ENCODE data around the gene NKX6-2. TPM values are rescaled to one million over a fixed set of nuclear protein-coding genes. Genes with fewer than 3 reads are reported as not detected.

NKX6-2 gene
- total and polyA plus RNA-seq, 5 donors from 2014 or later, result 0.82 TPM; not detected in 4

- no peaks in the 10 kb centered on the region for H3K36me3 ChIP-seq (ENCODE audit: control insufficient read depth, insufficient read depth, low read length)
- H3K27ac ChIP-seq (ENCODE audit: insufficient read depth, low read length, poor library complexity, severe bottlenecking), result no peak overlapping the region
- no peaks in the 10 kb centered on the region for H3K4me1 ChIP-seq (ENCODE audit: control insufficient read depth, insufficient read depth, low read length, poor library complexity, severe bottlenecking)
- peaks cover 0 to 2% (median 0%) of the 10 kb centered on the region in 4 donors for H3K4me1 Mint-ChIP-seq
- ATAC-seq (ENCODE audit: low read depth in 2 of 2) (no peak), DNase-seq (no peak)
- no peaks in the 10 kb centered on the region for H3K9me3 ChIP-seq (ENCODE audit: control insufficient read depth in 2 of 2, low read length in 2 of 2)
- H3K36me3 Mint-ChIP-seq, result peaks cover 2% of the 10 kb centered on the region
- no peaks in the 10 kb centered on the region for H3K27me3 Mint-ChIP-seq
- no peak overlapping the region for H3K4me3 Mint-ChIP-seq
- no peak overlapping the region for H3K27ac Mint-ChIP-seq
- H3K27me3 ChIP-seq (ENCODE audit: control insufficient read depth, insufficient read depth, low read length), result no peaks in the 10 kb centered on the region
- no peak overlapping the region for H3K4me3 ChIP-seq (ENCODE audit: low read depth, low read length)
- H3K9me3 Mint-ChIP-seq, result no peaks in the 10 kb centered on the region
Observed at GRCh38 chr10:132733926-132734325, 52.0 kb downstream of the NKX6-2 start.

Other genes with a start within 250 kb of the NKX6-2 start
- 21.3 TPM for gene INPP5A, start 248.4 kb downstream of the NKX6-2 start, total RNA-seq
- 1 to 10 TPM in 2 of 4 donors, under 1 TPM in 2; 0.66 to 1.7 (median 0.89) TPM for gene INPP5A, start 248.4 kb downstream of the NKX6-2 start, polyA plus RNA-seq
- not detected for gene CFAP46, start 156.4 kb upstream of the NKX6-2 start, total RNA-seq
- gene CFAP46, start 156.4 kb upstream of the NKX6-2 start, polyA plus RNA-seq, result not detected